Head of caudate nucleus (tissue), 42 donors: ENCODE data around the gene INPPL1.
"Not testable (repeated sequence)": the region's sequence is repeated elsewhere in the genome, so short reads cannot be mapped to it uniquely, and the experiment has no call there.

Experiments used
- DNase-seq, 42 donors: peaks; one replicate each; pipeline versions ENCODE4 v3.0.0 to v3.0.0-alpha.2; 2020 to 2021; ENCODE audit warnings: mixed read lengths in 7 of 42
- intact Hi-C: fragments of 100-400 bp; cut with DNase I; formaldehyde crosslinking; loops from one replicate; pipeline ENCODE4 v1.15.0; 2022

The INPPL1 gene

DNA sequence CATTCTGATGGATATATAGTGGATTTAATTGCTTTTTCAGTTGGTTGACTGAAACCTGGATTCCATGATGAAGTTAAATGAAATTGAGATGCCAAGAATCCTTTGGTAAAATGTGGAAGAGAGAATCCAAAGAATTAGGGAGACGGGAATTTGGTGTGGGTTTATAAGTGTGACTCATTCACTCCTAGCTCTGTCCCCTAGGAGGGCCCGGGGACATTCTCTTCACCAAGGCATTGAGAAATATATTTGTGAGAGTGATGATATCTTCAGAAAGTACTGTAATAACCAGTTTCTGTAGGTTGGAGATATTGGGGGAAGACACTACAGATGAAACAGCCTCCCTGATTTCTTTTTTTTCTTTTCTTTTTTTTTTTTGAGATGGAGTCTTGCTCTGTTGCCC, 33.0 kb downstream of the INPPL1 start:
- intact Hi-C loops, result no loop called here
- no peak for DNase-seq

DNA sequence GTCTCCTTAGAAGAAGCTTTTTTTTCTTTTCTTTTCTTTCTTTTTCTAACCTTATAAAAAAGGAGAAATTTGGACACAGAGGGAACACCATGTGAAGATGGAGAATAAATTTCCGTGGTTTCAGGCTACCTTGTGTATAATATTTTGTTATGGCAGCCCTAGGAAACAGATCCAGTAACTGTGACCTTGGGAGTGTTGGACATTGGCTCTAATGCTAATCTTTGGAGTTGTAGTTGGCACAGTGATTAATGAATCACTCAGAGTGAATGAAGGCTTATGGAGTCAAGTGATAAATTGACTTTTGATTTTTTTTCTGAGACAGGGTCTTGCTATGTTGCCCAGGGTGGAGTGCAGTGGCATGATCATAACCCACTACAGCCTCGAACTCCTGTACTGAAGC, 34.9 kb downstream of the INPPL1 start:
- intact Hi-C loops, result no loop called here
- DNase-seq, result no peak

DNA sequence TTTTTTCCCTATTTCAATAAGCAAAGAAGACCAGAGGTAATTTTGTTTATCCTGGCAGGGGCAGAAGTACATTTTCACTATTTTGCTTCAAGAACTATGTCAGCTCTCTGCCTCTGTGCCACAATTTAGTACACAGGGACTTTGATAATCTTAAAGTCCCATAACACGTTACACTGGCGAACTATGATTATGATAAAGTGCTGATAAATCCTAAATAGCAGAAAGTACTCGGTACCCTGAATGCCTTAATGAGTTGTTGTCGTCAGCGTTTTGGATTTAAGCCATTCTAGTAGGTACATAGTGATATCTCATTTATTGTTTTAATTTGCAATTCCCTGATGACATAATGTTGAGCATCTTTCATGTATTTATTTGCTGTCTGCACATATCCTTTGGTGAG, 36.0 kb downstream of the INPPL1 start:
- intact Hi-C loops, result no loop called here
- DNase-seq, result no peak

DNA sequence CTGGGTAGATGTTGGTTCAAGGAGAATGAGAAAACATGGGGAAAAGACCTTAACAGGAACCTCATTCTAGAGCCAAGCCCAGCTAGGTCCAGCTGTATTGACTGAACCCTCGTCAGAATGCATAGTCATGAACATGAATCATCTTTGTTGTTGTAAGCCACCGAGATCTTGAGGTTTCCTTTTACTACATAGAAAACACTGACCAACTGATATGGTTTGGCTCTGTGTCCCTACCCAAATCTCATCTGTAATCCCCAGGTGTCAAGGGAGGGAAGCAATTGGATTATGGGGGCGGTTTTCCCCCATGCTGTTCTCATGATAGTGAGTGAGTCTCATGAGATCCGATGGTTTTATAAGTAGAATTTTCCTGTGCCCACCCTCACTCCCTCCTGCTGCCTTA, 38.8 kb downstream of the INPPL1 start:
- DNase-seq, result no peak
- intact Hi-C loops, result no loop called here

DNA sequence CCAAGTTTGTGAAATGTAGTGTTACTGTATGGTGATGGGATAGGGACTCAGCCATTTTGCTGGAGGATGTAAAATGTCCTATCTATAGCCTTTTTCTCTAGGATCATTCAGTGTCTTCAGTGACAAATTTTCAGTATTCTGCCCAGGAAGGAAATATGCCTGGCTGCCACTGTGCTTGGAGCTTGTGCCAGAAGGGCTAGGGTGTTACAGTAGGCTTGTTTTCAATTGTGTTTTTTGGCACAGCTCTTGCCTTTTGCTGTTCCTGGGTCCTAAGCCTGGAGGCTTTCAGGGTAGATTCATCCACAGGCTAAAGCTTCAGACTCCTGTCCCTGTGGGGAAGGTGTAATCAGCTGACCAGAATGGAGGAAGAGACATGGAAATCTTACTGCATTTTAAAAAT, 41.4 kb downstream of the INPPL1 start:
- intact Hi-C loops, result no loop called here
- no peak for DNase-seq

DNA sequence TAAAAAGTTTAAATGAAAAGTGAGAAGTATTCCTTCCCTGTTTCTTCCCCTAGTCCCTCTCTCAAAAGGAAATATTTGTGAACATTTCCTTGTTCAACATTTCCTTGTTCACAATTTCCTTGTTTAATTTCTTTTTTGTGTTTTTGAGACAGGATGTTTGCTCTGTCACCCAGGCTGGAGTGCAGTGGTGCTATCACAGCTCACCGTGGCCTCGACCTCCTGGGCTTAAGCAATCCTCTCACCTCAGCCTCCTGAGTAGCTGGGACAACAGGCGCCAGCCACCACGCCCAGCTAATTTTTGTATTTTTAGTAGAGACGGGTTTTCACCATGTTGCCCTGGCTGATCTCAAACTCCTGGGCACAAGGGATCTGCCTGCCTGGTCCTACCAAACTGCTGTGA, 42.4 kb downstream of the INPPL1 start:
- intact Hi-C loops, DNase-seq: not testable (repeated sequence)

DNA sequence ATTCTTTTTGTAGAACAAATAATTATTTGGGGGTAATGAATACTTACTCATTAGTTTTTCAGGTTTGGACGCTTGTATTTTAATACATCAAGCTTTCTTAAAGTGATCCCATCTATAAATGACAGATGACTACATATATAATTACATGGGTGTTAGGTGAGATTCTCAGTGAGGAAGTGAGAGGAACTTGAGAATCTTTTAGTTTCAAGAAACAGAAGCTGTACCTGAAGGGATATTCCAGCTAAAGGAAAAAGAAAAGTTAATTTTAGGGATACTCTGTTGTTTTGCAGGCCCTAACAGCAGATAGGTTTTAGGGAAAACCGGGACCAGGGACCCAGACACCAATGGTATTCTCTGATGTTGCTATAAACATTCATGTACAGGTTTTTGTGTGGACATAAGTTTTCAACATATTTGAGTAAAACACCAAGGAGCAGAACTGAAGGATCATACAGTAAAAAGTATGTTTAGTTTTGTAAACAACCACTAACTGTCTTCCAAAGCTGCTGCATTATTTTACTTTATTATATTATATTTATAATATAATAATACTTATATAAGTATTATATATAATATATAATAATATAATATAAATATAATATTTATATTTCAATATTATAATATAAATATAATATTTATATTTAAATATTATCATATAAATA, 43.5 kb downstream of the INPPL1 start:
- no peak for DNase-seq
- intact Hi-C loops, result no loop called here

DNA sequence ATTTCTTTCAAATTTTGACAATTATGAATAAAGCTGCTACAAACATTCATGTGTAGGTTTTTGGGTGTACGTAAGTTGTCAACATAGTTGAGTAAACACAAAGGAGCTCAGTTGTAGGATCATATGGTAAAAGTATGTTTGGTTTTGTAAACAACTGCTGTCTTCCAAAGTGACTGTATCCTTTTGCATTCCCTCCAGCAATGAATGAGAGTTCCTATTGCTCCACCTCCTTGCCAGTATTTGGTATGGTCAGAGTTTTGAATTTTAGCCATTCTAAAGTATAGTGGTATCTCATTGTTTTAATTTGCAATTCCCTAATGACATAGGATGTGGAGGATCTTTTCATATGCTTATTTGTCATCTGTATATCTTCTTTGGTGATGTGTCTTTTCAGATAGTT, 47.4 kb downstream of the INPPL1 start:
- DNase-seq, result no peak
- intact Hi-C loops, result no loop called here

DNA sequence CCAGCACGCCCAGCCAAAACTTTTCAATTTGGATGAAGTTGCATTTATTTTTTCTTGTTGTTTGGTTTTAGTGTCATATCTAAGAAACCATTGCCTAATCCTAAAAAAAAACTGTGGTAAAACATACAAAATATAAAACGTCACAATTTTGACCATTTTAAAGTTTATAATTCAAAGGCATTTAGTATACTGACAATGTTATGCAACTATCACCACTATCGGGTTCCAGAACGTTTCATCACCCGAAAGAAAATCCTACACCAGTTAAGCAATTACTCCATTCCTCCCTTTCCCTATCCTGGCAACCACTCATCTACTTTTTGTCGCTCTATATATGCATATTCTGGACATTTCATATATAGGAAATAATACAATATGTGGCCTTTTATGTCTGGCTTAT, 49.9 kb downstream of the INPPL1 start:
- DNase-seq, result no peak
- intact Hi-C loops, result no loop called here

DNA sequence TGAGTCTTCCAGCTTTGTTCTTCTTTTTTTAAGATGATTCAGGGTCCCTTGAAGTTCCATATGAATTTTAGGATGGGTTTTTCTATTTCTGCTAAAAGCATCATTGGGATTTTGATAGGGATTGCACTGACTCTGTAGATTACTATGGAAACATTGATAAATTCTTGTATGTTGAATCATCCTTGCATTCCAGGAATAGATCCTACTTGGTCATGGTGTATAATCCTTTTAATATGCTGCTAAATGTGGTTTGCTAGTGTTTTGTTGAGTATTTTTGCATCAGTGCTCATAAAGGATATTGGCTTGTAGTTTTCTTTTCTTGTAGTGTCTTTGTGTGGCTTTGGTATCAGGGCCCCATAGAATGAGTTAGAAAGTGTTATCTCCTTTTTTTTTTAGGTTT, 54.3 kb downstream of the INPPL1 start:
- intact Hi-C loops, result no loop called here

DNA sequence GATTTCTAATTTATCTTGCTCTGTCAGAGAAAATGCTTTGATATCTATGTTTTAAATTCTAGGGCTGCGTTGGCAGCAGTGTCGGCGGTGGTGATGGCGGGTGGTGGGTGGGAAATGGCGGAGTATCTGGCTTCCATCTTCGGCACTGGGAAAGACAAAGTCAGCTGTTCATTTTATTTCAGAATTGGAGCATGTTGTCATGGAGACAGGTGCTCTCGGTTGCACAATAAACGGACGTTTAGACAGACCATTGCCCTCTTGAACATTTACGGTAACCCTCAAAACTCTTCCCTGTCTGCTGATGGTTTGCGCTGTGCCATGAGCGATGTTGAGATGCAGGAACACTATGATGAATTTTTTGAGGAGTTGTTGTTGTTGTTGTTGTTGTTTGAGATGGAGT, 55.5 kb downstream of the INPPL1 start:
- DNase-seq, result no peak

More for the DNA sequence above, 54.3 kb downstream of the INPPL1 start:
- no peak for DNase-seq

DNA sequence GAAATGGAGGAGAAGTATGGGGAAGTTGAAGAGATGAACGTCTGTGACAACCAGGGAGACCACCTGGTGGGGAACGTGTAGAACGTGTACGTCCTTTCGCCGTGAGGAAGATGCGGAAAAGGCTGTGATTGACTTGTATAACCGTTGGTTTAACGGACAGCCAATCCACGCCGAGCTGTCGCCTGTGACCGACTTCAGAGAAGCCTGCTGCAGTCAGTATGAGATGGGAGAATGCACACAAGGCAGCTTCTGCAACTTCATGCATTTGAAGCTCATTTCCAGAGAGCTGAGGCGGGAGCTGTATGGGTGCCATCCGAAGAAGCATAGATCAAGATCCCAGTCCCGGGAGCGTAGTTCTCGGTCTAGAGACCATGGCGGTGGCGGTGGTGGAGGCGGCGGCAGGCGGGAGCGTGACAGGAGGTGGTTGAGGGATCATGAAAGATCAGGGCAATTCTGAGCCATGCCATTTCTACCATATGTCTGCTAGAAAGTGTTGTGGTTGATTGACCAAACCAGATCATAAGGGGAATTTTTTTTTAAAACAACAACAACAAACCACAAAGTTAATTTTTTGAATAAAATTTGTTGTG, 56.3 kb downstream of the INPPL1 start:
- no peak for DNase-seq
- intact Hi-C loops, result no loop called here

More for the DNA sequence above, 55.5 kb downstream of the INPPL1 start:
- intact Hi-C loops, result no loop called here

DNA sequence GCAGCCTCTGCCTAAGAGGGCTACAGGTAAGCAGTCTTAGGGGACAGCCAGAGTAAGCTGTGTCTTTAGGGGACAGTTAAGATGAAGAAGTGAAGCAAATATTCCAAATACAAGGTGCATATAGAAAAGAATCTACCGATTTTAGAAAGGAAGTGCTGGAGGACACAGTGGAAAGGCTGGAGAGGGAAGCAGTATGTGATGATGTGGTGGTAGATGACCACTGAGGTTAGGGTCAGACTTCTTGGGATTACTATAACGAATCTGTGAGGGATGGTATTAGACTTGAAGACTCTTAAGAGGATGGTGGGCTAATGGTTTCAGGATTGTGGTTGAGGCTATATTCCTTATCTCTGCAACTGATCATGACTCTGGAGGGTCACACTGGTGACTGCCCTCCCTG, 59.4 kb downstream of the INPPL1 start:
- no peak for DNase-seq
- intact Hi-C loops, result no loop called here

DNA sequence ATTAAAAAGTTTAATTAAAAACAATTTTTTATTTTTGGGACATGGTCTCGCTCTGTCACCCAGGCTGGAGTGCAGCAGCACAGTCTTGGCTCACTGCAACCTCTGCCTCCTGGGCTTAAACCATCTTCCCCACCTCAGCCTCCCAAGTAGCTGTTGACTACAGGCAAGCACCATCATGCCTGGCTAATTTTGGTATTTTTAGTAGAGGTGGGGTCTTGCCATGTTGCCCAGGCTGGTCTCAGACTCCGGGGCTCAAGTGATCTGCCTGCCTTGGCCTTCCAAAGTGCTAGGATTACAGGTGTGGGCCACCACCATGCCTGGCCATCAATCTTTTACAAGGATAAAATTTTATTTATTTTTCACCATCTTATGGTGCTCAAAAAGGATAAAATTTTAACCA, 62.7 kb downstream of the INPPL1 start:
- DNase-seq, result peak in 1 of 42 donors; percentile 14

More for the DNA sequence above, 62.7 kb downstream of the INPPL1 start:
- intact Hi-C loops, result no loop called here
